Skeletal muscle tissue (tissue), 4 donors: ENCODE measurements around the gene BTBD17. TPM values are rescaled to one million over a fixed set of nuclear protein-coding genes. Genes with fewer than 3 reads are reported as not detected.
A peak's percentile ranks its signal among the peaks of the same experiment; 100 is the strongest.

Experiments
- H3K27ac ChIP-seq: one replicate; pipeline ENCODE4 v1.7.0; 2013; ENCODE audit warnings: mild to moderate bottlenecking, low read depth, low read length, inconsistent platforms
- H3K27me3 ChIP-seq, 3 donors: one replicate each; pipeline ENCODE4 v1.7.0; 2013; ENCODE audit warnings: low read length in 3 of 3; ENCODE audit not compliant: control insufficient read depth in 3 of 3, insufficient read depth in 3 of 3
- H3K36me3 ChIP-seq, 3 donors: one replicate each; pipeline ENCODE4 v1.7.0; 2013; ENCODE audit warnings: low read length in 3 of 3; ENCODE audit not compliant: control insufficient read depth in 3 of 3, insufficient read depth in 3 of 3
- H3K4me1 ChIP-seq, 3 donors: one replicate each; pipeline ENCODE4 v1.7.0; 2013; ENCODE audit warnings: low read length in 3 of 3, mild to moderate bottlenecking in 3 of 3; ENCODE audit not compliant: control insufficient read depth in 3 of 3, insufficient read depth in 3 of 3
- H3K4me3 ChIP-seq, 3 donors: one replicate each; pipeline ENCODE4 v1.7.0; 2013; ENCODE audit warnings: low read length in 3 of 3
- H3K9ac ChIP-seq, 3 donors: one replicate each; pipeline ENCODE4 v1.7.0; 2013; ENCODE audit warnings: low read length in 3 of 3, mild to moderate bottlenecking in 3 of 3, moderate library complexity in 2 of 3, low read depth in 1 of 3
- H3K9me3 ChIP-seq, 3 donors: one replicate each; pipeline ENCODE4 v1.7.0; 2013; ENCODE audit warnings: low read length in 3 of 3; ENCODE audit not compliant: control insufficient read depth in 3 of 3
- total RNA-seq: library from RNA; depleted of rRNA; stranded (reverse); fragments of >200 nt; gene quantifications from one replicate; pipeline ENCODE4 v1.2.3, GENCODE V29; 2014
- donor health status: Osteomylitis.

The BTBD17 gene
- total RNA-seq, 1 donor from 2014 or later, result not detected

DNA sequence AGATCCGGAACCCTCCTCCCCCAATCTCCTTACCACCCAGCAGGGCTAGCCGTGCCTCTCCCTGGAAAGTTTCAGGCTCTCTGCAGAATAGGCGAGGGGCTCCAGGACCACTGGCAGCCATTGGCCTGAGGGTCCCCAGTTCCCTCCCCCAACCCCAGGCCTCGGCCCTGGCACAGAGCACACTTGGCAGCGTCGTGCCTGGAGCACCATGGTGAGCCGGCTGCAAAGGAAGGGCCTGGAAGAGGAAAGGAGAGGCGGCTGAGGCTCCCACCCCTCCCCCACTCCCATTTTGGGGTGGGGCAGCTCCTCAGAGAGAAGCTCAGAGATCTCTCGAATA, 369 bp upstream of the BTBD17 start:
- H3K36me3 ChIP-seq, result no peaks in the 10 kb centered on the region
- H3K27me3 ChIP-seq, result peaks cover 47 to 52% (median 49%) of the 10 kb centered on the region in 3 donors
- H3K9ac ChIP-seq, result no peak overlapping the region
- no peaks in the 10 kb centered on the region for H3K9me3 ChIP-seq
- peaks cover 2 to 16% (median 11%) of the 10 kb centered on the region in 3 donors for H3K4me1 ChIP-seq
- H3K27ac ChIP-seq, result no peak overlapping the region
- H3K4me3 ChIP-seq, result no peak overlapping the region

DNA sequence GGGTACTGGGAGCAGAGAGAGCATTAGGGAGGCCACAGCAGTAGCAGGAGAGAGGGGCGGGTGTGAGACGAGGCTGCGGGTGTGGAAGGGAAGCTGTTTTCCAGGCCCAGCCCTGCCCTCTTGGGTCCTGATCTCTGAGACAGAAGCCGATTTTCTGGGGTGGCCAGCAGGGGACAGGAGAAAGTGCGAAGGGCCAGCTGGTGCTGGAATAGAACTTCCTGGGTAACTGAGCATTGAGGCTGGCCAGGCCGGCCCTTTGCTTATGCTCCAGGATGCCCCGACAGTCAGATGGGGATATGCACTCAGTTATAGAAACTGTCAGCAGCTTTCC, 804 bp downstream of the BTBD17 start:
- H3K27me3 ChIP-seq, result peaks cover 57 to 61% (median 60%) of the 10 kb centered on the region in 3 donors

DNA sequence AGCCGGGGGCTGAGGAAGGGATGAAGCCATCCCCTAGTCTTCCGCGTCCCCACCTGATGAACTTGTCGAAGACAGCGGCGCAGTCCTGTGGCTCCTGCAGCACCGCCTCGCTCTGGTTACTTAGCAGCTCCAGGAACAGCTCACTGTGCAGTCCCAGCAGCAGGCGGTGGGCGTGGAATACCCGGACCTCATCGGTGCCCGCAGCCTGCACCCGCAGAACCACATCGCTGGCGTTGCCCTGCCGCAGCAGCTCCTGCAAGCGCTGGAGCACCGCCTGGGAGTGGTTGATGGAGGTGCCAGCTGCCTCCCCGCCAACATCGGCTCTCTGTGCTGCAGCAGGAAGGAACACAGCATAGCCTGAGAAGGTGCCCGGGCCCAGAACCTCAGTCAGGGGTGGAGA, 1.8 kb downstream of the BTBD17 start:
- no peaks in the 10 kb centered on the region for H3K9me3 ChIP-seq
- H3K4me3 ChIP-seq, result no peak overlapping the region
- no peaks in the 10 kb centered on the region for H3K36me3 ChIP-seq
- peaks cover 2 to 17% (median 13%) of the 10 kb centered on the region in 3 donors for H3K4me1 ChIP-seq
- no peak overlapping the region for H3K9ac ChIP-seq
- peaks cover 67 to 70% (median 69%) of the 10 kb centered on the region in 3 donors for H3K27me3 ChIP-seq
- no peak overlapping the region for H3K27ac ChIP-seq

More for the DNA sequence above, 804 bp downstream of the BTBD17 start:
- H3K9me3 ChIP-seq, result no peaks in the 10 kb centered on the region
- H3K4me3 ChIP-seq, result no peak overlapping the region
- no peaks in the 10 kb centered on the region for H3K36me3 ChIP-seq
- H3K9ac ChIP-seq, result no peak overlapping the region
- peaks cover 2 to 17% (median 13%) of the 10 kb centered on the region in 3 donors for H3K4me1 ChIP-seq
- no peak overlapping the region for H3K27ac ChIP-seq

DNA sequence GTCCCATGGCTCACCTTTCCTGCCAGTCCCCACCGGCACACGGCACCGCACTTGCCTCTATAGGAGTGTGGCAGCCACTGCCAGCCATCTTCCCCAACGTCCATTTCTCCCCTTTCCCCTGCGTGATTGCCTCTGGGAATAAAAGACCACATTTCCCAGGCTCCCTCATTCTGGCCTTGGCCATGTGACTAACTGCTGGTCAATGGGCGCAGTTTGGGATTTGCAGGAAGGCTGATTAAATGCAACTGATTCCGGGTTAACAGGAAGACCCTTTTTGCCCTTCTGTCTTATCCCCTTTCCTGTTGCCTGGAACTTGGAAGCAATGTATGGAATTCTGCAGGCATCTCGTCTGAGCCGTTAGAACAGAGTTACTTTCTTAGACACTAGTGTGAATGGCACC, 3.0 kb downstream of the BTBD17 start:
- H3K4me3 ChIP-seq, result no peak overlapping the region
- peaks cover 2 to 17% (median 13%) of the 10 kb centered on the region in 3 donors for H3K4me1 ChIP-seq
- H3K36me3 ChIP-seq, result no peaks in the 10 kb centered on the region
- no peak overlapping the region for H3K27ac ChIP-seq
- H3K27me3 ChIP-seq, result peaks cover 79 to 82% (median 81%) of the 10 kb centered on the region in 3 donors
- H3K9ac ChIP-seq, result no peak overlapping the region
- no peaks in the 10 kb centered on the region for H3K9me3 ChIP-seq

DNA sequence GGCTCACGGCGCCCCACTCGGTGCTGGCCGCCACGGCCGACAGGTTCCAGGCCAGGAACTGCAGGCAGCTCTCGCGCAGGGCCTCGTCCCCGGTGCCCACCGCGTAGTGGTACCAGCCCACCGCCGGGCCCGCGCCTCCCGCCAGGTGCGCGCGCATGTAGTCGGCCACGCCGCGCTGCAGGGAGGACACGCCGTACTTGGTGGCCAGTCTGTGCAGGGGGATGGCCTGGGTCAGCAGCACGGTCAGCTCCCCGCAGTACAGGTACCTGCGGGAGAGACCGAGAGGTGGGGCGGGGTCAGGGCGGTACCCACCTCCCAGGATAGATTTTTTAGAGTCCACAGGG, 4.2 kb downstream of the BTBD17 start:
- Histone ChIP-seq H3K27me3 (peaks cover 86 to 94% (median 93%) of the 10 kb centered on the region in 3 donors), H3K4me3 (peak overlapping the region in 1 of 3 donors; percentile 40), H3K4me1 (peaks cover 2 to 10% (median 8%) of the 10 kb centered on the region in 3 donors), H3K9me3 (no peaks in the 10 kb centered on the region), H3K9ac (no peak overlapping the region), H3K36me3 (no peaks in the 10 kb centered on the region), H3K27ac (no peak overlapping the region)

DNA sequence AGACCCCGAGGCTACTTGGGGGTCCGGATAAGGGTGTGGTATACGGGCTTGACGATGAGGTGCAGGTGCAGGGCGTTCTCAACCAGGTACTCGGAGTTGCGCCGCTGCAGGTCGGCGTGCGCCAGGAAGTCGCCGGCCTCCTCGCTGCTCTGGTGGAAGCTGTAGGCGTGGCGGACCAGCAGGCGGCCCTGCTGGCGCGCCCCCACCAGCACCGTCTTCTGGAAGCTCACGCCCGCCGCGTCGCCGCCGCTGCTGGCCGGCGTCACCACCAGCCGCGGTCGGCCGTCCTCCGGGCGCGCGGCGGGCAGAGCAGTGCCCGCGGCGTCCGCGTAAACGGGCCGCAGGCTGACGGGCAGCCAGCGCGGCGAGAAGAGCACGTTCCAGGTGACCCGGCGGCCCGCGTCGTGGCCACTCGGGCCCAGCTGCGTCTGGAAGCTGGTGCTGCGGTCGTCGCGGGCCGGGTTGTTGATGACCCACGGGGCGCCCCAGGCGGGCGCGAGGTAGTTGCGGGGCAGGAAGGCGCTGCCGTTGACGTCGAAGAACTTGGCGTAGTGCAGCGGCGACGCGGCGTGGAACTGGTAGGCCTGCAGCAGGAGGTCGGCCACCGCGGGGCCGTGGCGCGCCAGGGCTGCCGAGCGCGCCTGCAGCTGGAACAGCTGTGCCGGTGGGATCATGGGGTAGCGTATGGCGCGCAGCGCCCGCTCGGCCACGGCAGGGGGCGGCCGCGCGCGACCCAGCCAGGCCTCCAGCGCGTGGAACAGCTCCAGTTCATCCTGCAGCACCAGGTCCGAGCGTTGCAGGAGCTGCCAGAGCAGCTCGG, 4.8 kb downstream of the BTBD17 start:
- peak overlapping the region in 2 of 3 donors; percentile 29 to 40 for H3K4me3 ChIP-seq
- peaks cover 2 to 9% (median 8%) of the 10 kb centered on the region in 3 donors for H3K4me1 ChIP-seq
- H3K36me3 ChIP-seq, result no peaks in the 10 kb centered on the region
- H3K27ac ChIP-seq, result no peak overlapping the region
- H3K9me3 ChIP-seq, result no peaks in the 10 kb centered on the region
- H3K9ac ChIP-seq, result no peak overlapping the region
- H3K27me3 ChIP-seq, result peaks cover 92 to 96% (median 94%) of the 10 kb centered on the region in 3 donors

DNA sequence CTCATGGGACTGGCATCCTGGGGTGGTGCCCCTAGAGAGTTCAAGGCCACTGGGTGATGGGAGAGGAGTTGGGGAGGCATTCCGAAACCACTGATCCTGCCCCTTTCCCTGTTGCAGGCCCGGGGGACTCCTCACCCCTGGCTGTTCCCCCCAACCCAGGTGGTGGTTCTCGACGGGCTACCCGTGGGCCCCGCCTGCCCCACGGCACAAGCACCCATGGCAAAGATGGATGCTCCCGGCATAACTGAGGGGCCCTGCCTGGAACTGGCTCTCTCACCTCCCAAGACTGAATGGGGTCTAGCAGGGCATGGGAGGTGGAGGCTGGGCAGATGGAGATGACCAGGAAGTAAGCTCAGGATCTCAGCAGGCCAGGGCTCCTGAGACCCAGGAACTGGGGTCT, 6.6 kb downstream of the BTBD17 start:
- H3K9me3 ChIP-seq, result no peaks in the 10 kb centered on the region
- H3K4me3 ChIP-seq, result no peak overlapping the region
- no peak overlapping the region for H3K27ac ChIP-seq
- H3K4me1 ChIP-seq, result peaks cover 2 to 8% (median 7%) of the 10 kb centered on the region in 3 donors
- H3K9ac ChIP-seq, result no peak overlapping the region
- peaks cover 86 to 93% (median 91%) of the 10 kb centered on the region in 3 donors for H3K27me3 ChIP-seq
- H3K36me3 ChIP-seq, result no peaks in the 10 kb centered on the region

DNA sequence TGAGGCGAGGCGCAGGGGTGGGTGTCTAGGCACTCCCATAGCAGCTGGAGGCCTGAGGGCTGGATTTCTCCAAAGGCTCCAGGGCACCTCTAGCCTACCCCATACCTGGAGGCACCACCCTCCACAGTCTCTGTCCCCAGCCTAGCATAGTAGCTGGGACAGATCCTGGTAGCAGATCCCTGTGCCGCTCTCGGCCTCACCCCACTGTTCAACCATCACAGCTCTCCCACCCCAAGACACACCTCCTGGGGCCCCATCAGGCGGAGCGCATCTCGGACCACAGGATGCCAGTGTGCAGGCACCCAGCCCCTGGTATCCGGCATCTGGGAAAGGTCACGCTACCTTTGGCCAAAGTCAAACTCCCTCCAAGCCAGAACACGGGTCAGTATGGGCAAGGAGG, 7.1 kb downstream of the BTBD17 start:
- H3K9ac ChIP-seq, result no peak overlapping the region
- H3K27ac ChIP-seq, result no peak overlapping the region
- no peak overlapping the region for H3K4me3 ChIP-seq
- peaks cover 2 to 8% (median 7%) of the 10 kb centered on the region in 3 donors for H3K4me1 ChIP-seq
- no peaks in the 10 kb centered on the region for H3K9me3 ChIP-seq
- peaks cover 82 to 91% (median 87%) of the 10 kb centered on the region in 3 donors for H3K27me3 ChIP-seq
- no peaks in the 10 kb centered on the region for H3K36me3 ChIP-seq

DNA sequence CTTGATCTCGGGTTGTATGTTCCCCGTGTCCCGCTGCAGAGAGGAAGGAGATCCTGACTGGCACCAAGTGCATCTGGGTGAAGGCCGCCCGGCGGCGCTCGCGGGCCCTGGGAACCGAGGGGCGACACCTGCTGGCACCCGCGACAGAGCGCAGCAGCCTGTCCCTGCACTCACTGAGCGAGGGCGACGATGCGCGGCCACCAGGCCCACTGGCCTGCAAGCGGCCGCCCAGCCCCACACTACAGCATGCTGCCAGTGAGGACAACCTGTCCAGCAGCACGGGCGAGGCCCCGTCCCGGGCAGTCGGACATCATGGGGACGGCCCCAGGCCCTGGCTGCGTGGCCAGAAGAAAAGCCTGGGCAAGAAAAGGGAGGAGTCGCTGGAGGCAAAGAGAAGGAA, 7.5 kb downstream of the BTBD17 start:
- Histone ChIP-seq H3K27ac (no peak overlapping the region), H3K27me3 (peaks cover 83 to 92% (median 88%) of the 10 kb centered on the region in 3 donors), H3K4me1 (peaks cover 2 to 8% (median 7%) of the 10 kb centered on the region in 3 donors), H3K36me3 (no peaks in the 10 kb centered on the region), H3K9me3 (no peaks in the 10 kb centered on the region), H3K4me3 (no peak overlapping the region), H3K9ac (no peak overlapping the region)

DNA sequence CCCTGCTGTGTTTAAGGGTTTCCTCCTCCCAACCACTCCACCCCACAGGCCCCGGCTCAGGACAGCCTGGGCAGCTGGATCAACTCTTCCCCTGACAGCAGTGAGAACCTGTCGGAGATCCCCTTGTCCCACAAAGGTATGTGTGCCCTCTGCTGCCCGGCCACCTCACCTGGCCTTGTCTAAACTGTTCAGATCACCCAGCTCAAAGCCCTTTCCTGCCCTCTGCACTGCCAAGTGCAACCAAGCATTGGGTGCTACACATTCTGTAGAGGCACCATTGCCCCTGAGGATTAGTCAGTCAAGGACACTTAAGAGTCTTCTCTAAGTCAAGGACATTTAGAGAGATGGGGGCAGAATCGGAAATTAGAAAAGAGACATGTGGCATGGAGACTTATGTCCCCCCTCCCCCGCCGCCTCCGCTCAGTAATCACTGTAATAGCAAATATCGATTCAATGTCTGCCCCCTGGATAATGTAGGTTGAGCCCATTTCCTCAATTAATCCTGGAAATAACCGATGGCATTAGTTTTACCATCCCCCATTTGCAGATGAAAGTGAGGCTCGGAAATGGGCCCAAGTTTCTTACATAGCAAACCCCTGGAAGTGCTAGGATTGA, 8.1 kb downstream of the BTBD17 start:
- no peaks in the 10 kb centered on the region for H3K36me3 ChIP-seq
- H3K4me3 ChIP-seq, result no peak overlapping the region
- H3K9ac ChIP-seq, result no peak overlapping the region
- H3K4me1 ChIP-seq, result peaks cover 2 to 8% (median 7%) of the 10 kb centered on the region in 3 donors
- no peaks in the 10 kb centered on the region for H3K9me3 ChIP-seq
- H3K27me3 ChIP-seq, result peaks cover 83 to 93% (median 90%) of the 10 kb centered on the region in 3 donors
- H3K27ac ChIP-seq, result no peak overlapping the region
